H9 (cell line): ENCODE data around the gene CMTM8. TPM values are rescaled to one million over a fixed set of nuclear protein-coding genes. Genes with fewer than 3 reads are reported as not detected.

Source experiments
- DNase-seq: peaks from one replicate; pipeline ENCODE4 v3.0.0-alpha.2; 2017
- H2AFZ ChIP-seq: one replicate; pipeline ENCODE4 v1.6.1; 2013; ENCODE audit warnings: mild to moderate bottlenecking, low read length, control low read depth, moderate library complexity
- H2AK5ac ChIP-seq: 2 replicates; pipeline ENCODE4 v1.6.1; 2013; ENCODE audit warnings: low read length, control low read depth, mixed read lengths; ENCODE audit not compliant: insufficient read length
- H2BK120ac ChIP-seq: one replicate; pipeline ENCODE4 v1.6.1; 2013; ENCODE audit warnings: low read depth, mild to moderate bottlenecking, low read length, control low read depth, inconsistent platforms; ENCODE audit not compliant: poor library complexity, severe bottlenecking
- H2BK12ac ChIP-seq: 2 replicates; pipeline ENCODE4 v1.6.1; 2013; ENCODE audit warnings: low read length, control low read depth, mixed read lengths, low read depth; ENCODE audit not compliant: insufficient read length
- H2BK15ac ChIP-seq: 2 replicates; pipeline ENCODE4 v1.6.1; 2013; ENCODE audit warnings: low read depth, low read length, control low read depth
- H2BK20ac ChIP-seq: one replicate; pipeline ENCODE4 v1.6.1; 2013; ENCODE audit warnings: low read depth, mild to moderate bottlenecking, low read length, control low read depth, inconsistent platforms; ENCODE audit not compliant: poor library complexity, severe bottlenecking
- H2BK5ac ChIP-seq: 2 replicates; pipeline ENCODE4 v1.6.1; 2013; ENCODE audit warnings: low read length, control low read depth, mixed read lengths; ENCODE audit not compliant: insufficient read length
- H3K14ac ChIP-seq: 2 replicates; pipeline ENCODE4 v1.6.1; 2013; ENCODE audit warnings: low read length, control low read depth; ENCODE audit not compliant: insufficient read depth
- H3K18ac ChIP-seq: 2 replicates; pipeline ENCODE4 v1.6.1; 2013; ENCODE audit warnings: low read depth, mild to moderate bottlenecking, mixed read lengths, low read length, control low read depth; ENCODE audit not compliant: insufficient read length
- H3K23ac ChIP-seq: 2 replicates; pipeline ENCODE4 v1.6.1; 2013; ENCODE audit warnings: low read length, control low read depth, mixed read lengths, low read depth; ENCODE audit not compliant: insufficient read length
- H3K23me2 ChIP-seq: 2 replicates; pipeline ENCODE4 v1.6.1; 2013; ENCODE audit warnings: low read depth, mild to moderate bottlenecking, mixed read lengths, low read length, control low read depth; ENCODE audit not compliant: insufficient read length, poor library complexity, severe bottlenecking
- H3K27ac ChIP-seq: 2 replicates; pipeline ENCODE4 v1.5.1; 2013; ENCODE audit warnings: low read length, control low read depth, mixed read lengths, low read depth; ENCODE audit not compliant: insufficient read length
- H3K27me3 ChIP-seq: 2 replicates; pipeline ENCODE4 v1.6.1; 2013; ENCODE audit warnings: low read length, control low read depth, inconsistent platforms; ENCODE audit not compliant: insufficient read depth
- H3K4ac ChIP-seq: 2 replicates; pipeline ENCODE4 v1.6.1; 2013; ENCODE audit warnings: low read depth, mild to moderate bottlenecking, control low read depth, inconsistent platforms, low read length, moderate library complexity
- H3K4me1 ChIP-seq: 2 replicates; pipeline ENCODE4 v1.6.1; 2013; ENCODE audit warnings: low read length, control low read depth, inconsistent platforms; ENCODE audit not compliant: insufficient read depth
- H3K4me2 ChIP-seq: 2 replicates; pipeline ENCODE4 v1.6.1; 2013; ENCODE audit warnings: low read length, control low read depth, mixed read lengths; ENCODE audit not compliant: insufficient read length, insufficient read depth
- H3K56ac ChIP-seq: 2 replicates; pipeline ENCODE4 v1.6.1; 2013; ENCODE audit warnings: low read depth, mild to moderate bottlenecking, mixed read lengths, low read length, control low read depth; ENCODE audit not compliant: insufficient read length
- H3K79me1 ChIP-seq: 2 replicates; pipeline ENCODE4 v1.6.1; 2013; ENCODE audit warnings: low read depth, mild to moderate bottlenecking, moderate library complexity, low read length, control low read depth, inconsistent platforms; ENCODE audit not compliant: insufficient read depth, poor library complexity, severe bottlenecking
- H3K79me2 ChIP-seq: 2 replicates; pipeline ENCODE4 v1.6.1; 2013; ENCODE audit warnings: low read length, control low read depth, inconsistent platforms; ENCODE audit not compliant: insufficient read depth
- H3K9ac ChIP-seq: 2 replicates; pipeline ENCODE4 v1.6.1; 2013; ENCODE audit warnings: low read length, control low read depth, mixed read lengths; ENCODE audit not compliant: insufficient read length; ENCODE audit errors: extremely low read depth
- H3K9me3 ChIP-seq: one replicate; pipeline ENCODE4 v1.6.1; 2013; ENCODE audit warnings: low read depth, low read length, inconsistent platforms; ENCODE audit not compliant: control insufficient read depth
- H3T11ph ChIP-seq: one replicate; pipeline ENCODE4 v1.6.1; 2013; ENCODE audit warnings: mild to moderate bottlenecking, low read length, control low read depth, inconsistent platforms
- H4K20me1 ChIP-seq: one replicate; pipeline ENCODE4 v1.6.1; 2013; ENCODE audit not compliant: control insufficient read depth, insufficient read length, insufficient read depth
- H4K5ac ChIP-seq: 2 replicates; pipeline ENCODE4 v1.6.1; 2013; ENCODE audit warnings: low read depth, mild to moderate bottlenecking, mixed read lengths, low read length, control low read depth; ENCODE audit not compliant: insufficient read length
- H4K8ac ChIP-seq: replicated peaks from 2 replicates; pipeline ENCODE4 v1.6.1; 2013; ENCODE audit warnings: low read length, control low read depth, mixed read lengths, low read depth; ENCODE audit not compliant: insufficient read length
- H4K91ac ChIP-seq: 2 replicates; pipeline ENCODE4 v1.6.1; 2013; ENCODE audit warnings: low read depth, mild to moderate bottlenecking, moderate library complexity, mixed read lengths, low read length, control low read depth; ENCODE audit not compliant: insufficient read length
- H3K27ac Mint-ChIP-seq, 3 experiments: 2 replicates in 2 of 3; 3 replicates in 1 of 3; pipeline ENCODE4 v1.8.0; 2020 to 2021; ENCODE audit warnings: mixed read lengths in 3 of 3, mild to moderate bottlenecking in 1 of 3, moderate library complexity in 1 of 3
- H3K27me3 Mint-ChIP-seq: 2 replicates; pipeline ENCODE4 v1.8.0; 2021; ENCODE audit warnings: low read depth, mild to moderate bottlenecking, moderate library complexity, mixed read lengths
- H3K36me3 Mint-ChIP-seq, 3 experiments: 2 replicates in 2 of 3; 3 replicates in 1 of 3; pipeline ENCODE4 v1.8.0; 2020 to 2021; ENCODE audit warnings: low read depth in 3 of 3, mixed read lengths in 3 of 3; ENCODE audit not compliant: insufficient read depth in 1 of 3
- H3K4me1 Mint-ChIP-seq, 2 experiments: 2 replicates each; pipeline ENCODE4 v1.8.0; 2020; ENCODE audit warnings: mixed read lengths in 2 of 2
- H3K4me3 Mint-ChIP-seq, 2 experiments: 2 replicates in 1 of 2; 3 replicates in 1 of 2; pipeline ENCODE4 v1.8.0; 2020 to 2021; ENCODE audit warnings: mild to moderate bottlenecking in 2 of 2, mixed read lengths in 2 of 2, moderate library complexity in 1 of 2
- H3K9me3 Mint-ChIP-seq, 2 experiments: 2 replicates in 1 of 2; 3 replicates in 1 of 2; pipeline ENCODE4 v1.8.0; 2020; ENCODE audit warnings: mild to moderate bottlenecking in 2 of 2, mixed read lengths in 2 of 2, moderate library complexity in 1 of 2
- WGBS: extraction: QIAGEN DNeasy Blood & Tissue Kit; methylation state at CpG from one replicate; pipeline ENCODE4 v1.1.7; 2013; ENCODE audit warnings: missing lambda C conversion rate, low lambda C conversion rate, mixed read lengths; ENCODE audit not compliant: insufficient read length; ENCODE audit errors: extremely low coverage; 5-methylcytosine and 5-hydroxymethylcytosine counted together
- total RNA-seq: library from RNA; stranded (reverse); gene quantifications from 2 replicates; pipeline ENCODE4 v1.2.1, GENCODE V29; 2021
- TF ChIP-seq, protein P1 (sequence below): fragments of 200-600 bp; sonication (generic); conservative IDR thresholded peaks from 3 replicates; pipeline ENCODE4 v1.8.0; 2021; ENCODE audit warnings: antibody characterized with exemption, mild to moderate bottlenecking

The CMTM8 gene
- total RNA-seq, 1 experiment from 2014 or later, result 4.0 TPM

DNA sequence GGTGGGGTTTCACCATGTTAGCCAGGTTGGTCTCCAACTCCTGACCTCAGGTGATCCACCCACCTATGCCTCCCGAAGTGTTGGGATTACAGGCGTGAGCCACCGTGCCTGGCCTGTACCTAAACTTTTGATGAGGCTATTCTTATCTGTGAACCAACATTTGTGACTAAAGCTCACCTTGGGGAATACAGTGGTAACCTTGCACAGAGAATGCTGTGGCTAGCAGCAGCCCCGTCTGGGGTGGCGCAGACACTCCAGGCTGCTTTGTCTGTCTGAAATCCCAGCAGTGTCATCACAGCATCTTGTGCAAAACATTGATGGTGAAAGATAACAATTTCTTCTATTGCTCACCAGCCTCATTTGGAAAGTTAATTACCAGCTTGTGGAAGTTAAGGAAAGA is 58.9 kb downstream of the CMTM8 start:
- H3K27me3 Mint-ChIP-seq, result no peaks in the 10 kb centered on the region; the same call in 1 of the 2 replicates
- H3K23me2 ChIP-seq, result no peaks in the 10 kb centered on the region
- no peak overlapping the region for H3K4me2 ChIP-seq
- H3K23ac ChIP-seq, result no peak overlapping the region
- H3T11ph ChIP-seq, result no peak overlapping the region
- no peaks in the 10 kb centered on the region for H3K79me1 ChIP-seq
- H2BK20ac ChIP-seq, result no peak overlapping the region
- H3K4ac ChIP-seq, result no peak overlapping the region
- WGBS, result no CpG with 5 or more reads among the region's 5 CpGs
- H3K9ac ChIP-seq, result no peak overlapping the region
- no peak overlapping the region for H2BK5ac ChIP-seq
- no peak overlapping the region for H4K5ac ChIP-seq
- 0 out of 2 replicates have a peak overlapping the region, but pooled peaks have one; percentile 3 for H2BK15ac ChIP-seq
- no peak overlapping the region for H3K56ac ChIP-seq
- H3K79me2 ChIP-seq, result no peaks in the 10 kb centered on the region
- peak overlapping the region in 2 of 3 experiments; percentile 5 to 8; a peak in 2 of 7 replicates for H3K27ac Mint-ChIP-seq
- no peak overlapping the region for H3K14ac ChIP-seq
- no peak overlapping the region for H2BK120ac ChIP-seq
- TF ChIP-seq, protein P1, sequence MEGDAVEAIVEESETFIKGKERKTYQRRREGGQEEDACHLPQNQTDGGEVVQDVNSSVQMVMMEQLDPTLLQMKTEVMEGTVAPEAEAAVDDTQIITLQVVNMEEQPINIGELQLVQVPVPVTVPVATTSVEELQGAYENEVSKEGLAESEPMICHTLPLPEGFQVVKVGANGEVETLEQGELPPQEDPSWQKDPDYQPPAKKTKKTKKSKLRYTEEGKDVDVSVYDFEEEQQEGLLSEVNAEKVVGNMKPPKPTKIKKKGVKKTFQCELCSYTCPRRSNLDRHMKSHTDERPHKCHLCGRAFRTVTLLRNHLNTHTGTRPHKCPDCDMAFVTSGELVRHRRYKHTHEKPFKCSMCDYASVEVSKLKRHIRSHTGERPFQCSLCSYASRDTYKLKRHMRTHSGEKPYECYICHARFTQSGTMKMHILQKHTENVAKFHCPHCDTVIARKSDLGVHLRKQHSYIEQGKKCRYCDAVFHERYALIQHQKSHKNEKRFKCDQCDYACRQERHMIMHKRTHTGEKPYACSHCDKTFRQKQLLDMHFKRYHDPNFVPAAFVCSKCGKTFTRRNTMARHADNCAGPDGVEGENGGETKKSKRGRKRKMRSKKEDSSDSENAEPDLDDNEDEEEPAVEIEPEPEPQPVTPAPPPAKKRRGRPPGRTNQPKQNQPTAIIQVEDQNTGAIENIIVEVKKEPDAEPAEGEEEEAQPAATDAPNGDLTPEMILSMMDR, result no peak
- no peaks in the 10 kb centered on the region for H3K4me1 ChIP-seq
- DNase-seq, result no peak
- H2AK5ac ChIP-seq, result no peak overlapping the region
- H2BK12ac ChIP-seq, result no peak overlapping the region
- no peaks in the 10 kb centered on the region for H3K9me3 Mint-ChIP-seq
- H3K27ac ChIP-seq, result no peak overlapping the region
- no peak overlapping the region for H2AFZ ChIP-seq
- no peaks in the 10 kb centered on the region for H3K36me3 Mint-ChIP-seq
- H4K20me1 ChIP-seq, result no peaks in the 10 kb centered on the region
- H3K27me3 ChIP-seq, result no peaks in the 10 kb centered on the region
- no peak overlapping the region for H3K18ac ChIP-seq
- H3K4me3 Mint-ChIP-seq, result no peak overlapping the region
- no peak overlapping the region for H4K91ac ChIP-seq
- peaks cover 10 to 18% of the 10 kb centered on the region in 2 experiments for H3K4me1 Mint-ChIP-seq
- H3K9me3 ChIP-seq, result no peaks in the 10 kb centered on the region
- H4K8ac ChIP-seq, result no peak overlapping the region
